ELR (cell line): ENCODE results near the gene VCAN.

Experiments used
- DNase-seq: peaks from one replicate; pipeline ENCODE4 v3.0.0-alpha.2; 2015; ENCODE audit warnings: low read depth

The VCAN gene

DNA sequence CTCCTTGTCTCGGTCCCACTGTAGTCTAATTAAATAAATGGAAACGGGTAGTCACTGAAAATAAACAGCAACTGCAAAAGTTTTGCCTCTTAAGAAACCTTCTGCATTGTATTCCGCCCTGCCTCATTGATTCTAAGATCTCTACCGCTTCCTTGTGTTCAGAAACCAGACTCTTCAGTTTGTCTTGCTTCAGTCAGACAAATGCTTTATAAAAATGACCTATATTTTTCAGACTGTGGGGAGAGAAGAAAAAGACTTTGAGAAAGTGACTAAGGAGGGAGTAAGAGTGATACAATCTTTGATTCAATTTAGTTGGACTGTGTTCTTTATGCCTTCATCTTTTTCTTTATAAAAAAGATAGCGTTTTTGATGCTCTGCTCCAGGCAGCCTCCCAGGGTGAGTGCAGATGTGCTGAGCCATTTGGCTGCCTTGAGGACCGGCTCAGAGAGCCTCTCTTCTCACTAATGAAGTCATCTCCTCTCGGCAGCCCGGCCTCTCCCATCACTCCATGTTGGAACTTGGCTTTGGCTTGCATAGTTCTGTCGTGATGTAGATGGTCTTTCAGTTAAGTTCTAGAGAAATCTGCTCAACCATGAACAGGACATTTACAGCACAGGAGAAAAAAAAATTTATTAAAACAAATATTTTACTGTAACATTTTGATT is 4.0 kb upstream of the VCAN start:
- DNase-seq, result peak; percentile 10

DNA sequence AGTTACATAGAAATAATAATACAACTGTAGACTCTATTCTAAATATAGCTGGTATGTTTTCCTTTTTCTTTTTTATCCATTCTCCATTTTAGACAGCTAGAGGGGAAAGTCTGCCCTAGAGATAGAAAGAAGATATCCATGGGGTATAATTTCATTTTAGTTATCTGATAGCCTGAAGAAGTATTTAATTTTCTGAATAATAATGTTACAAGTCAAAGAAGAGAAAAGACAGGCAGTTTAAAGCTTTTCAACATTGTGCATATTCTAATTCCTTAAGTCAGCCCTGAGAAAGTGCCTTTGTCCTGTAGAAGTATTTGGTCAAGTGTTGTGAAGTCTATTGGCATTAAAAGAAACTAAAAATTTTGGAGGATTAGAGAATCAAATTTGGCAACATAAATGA is 2.5 kb upstream of the VCAN start:
- DNase-seq, result no peak

DNA sequence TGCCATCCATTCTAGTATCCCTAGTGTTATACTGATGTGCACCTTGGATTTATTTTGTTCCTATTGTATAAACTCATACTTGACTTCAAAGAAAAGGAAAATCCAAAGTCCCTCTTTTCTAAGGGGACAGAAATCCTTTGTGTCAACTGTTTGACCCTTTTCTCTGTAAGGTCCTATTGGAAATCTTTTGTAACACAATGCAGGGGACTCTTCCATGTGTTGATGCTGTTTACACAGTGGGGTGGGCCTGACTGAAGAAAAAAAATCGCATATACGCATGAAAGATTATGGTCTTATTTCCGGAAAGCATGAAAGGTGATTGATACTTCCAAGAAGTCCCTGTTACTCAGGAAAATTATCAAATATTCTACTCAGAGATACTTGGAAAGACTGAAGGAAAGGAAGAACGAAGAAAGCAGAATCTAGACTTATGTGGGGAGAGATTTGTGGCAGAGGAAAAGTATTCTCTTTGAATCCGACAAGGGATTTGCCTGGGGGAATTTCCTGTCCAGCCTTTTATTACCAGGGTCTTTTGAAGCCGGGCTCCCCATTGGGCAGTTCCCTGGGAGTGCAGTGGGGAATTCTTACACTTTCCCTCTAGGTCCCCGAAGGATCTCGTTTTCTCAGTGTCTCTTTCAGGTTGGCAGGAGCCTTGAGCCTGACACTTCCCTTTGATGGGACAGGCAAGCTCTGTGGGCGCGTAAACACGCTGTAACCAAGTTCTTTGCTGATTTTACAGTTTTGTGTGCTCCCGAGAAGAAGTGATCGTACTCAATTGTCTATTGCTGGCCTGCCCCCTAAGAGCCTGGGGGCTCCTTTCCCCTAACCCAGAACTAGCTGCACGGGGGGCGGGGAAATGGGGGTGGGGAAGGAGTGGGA is 779 bp upstream of the VCAN start:
- DNase-seq, result peak; percentile 3

DNA sequence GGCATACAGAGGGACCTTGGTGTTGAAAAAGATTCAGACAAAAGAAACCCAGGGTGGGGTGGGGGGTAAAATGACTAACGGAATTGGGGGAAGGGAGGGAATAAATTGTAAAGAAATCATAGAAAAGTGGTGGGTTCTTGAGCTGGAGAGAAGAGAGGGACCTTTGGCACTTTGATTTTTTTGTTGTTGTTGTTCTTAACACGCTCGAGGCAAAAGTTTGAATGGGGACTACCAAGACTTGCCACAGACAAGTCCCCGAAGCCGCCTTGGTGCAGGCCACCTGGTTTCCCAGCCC is 616 bp downstream of the VCAN start:
- no peak for DNase-seq

DNA sequence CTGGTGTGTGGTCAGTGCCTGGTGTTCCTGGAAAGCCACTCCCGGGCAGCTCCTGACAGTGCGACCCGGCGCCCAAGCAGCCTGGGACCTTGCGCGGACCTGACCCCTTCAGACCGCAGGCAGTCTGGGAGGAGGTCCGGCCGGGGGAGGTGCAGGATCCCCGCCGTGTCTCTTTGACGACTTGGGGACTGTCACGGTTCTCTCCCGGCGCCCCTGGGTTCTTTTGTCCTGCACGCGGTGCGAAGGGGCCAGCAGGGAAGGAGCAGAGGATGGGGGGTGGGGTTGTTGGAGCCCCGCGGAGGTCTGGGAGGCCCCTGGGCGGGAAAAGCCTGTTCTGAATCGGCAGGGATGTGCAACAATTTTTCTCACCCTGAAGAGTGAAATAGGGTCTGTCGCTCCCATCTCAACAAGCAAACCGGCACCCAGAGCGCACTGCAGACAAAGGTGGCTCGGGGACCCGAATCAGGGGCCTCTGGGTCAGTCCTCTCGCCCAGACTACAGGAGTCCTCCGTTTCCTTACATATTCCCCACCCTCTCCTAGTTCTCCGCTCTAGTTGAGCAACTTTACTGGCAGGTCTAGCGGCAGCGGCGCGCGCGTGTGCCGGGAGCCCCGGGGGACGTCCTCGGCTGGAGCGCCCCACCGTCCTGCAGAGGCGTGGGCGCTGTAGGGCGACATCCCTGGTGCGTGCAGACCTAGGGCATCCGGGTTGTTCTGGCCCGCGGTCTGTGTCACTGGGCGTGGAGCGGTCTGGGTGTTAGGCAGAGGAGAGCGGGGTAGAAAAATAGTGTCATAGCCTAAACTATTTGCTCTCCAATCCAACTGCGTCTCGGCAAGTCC is 1.2 kb downstream of the VCAN start:
- peak; percentile 62 for DNase-seq

DNA sequence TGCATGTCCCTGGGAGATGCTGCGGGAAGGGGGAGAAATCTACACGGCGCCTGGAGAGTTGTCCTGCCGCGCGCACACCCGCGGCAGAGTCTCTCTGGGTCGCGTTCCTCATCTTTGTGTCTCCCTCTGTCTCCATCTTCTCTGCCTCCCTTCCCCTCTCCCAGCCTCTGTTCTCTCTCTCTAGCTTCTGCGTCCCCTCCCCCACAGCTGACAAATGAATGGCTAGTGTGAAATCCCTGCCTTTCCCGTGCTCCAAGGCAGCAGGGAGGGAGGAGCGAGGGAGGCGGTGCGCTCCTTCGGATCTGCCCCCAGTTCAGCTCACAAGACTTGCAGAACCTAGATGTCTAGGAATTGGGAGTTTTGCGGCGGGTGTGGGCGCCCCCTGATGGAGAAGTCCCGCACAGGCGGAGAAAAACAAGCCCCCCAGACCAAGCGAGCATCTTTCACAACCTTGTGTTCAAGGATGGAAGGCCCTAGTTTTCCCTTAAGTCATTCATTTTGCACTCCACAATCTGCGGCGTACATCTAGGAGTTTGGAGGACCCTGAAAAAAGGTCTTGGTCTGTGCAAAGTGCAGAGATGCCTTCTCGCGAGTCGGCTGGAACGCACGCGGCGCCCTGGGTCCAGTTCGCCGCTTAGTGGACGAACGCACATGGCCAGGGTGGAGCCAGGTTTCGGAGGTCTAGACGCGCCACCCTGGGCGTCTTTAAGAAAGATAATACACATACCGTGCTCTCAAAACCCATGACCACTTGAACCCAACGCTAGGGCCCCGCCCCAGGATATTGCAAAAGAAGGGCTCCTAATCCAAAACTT is 2.0 kb downstream of the VCAN start:
- peak; percentile 93 for DNase-seq

DNA sequence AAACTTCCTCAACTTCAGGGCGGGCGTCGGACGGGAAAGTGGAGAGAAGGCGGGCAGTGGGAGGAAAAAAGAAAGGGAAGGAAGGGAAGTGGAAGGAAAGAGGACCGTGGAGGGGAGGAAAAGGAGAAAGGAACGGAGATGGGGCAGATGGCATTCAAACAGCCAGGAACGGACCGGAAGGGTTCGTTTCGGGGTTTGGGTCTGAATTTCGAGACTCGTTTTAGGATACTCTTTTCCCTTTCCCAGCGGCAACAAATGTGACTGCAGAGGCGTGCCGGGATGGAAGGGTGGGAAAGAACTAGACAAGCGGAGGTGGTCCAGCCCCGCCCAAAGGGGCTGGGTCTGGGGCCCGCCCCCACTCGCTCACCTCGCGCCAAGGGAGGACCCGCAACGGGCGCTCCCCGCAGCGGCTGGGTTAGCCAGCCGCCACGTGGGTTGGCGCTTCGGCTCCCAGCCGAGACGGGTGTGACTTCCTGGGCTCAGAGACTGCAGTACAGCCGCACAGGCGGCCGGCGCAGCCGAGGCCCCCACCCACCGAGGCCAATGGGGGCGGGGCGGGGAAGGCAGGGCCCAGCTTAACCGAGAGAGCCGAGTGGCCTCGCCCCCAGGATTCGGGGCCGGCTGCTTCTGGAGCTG is 2.7 kb downstream of the VCAN start:
- DNase-seq, result peak; percentile 90

DNA sequence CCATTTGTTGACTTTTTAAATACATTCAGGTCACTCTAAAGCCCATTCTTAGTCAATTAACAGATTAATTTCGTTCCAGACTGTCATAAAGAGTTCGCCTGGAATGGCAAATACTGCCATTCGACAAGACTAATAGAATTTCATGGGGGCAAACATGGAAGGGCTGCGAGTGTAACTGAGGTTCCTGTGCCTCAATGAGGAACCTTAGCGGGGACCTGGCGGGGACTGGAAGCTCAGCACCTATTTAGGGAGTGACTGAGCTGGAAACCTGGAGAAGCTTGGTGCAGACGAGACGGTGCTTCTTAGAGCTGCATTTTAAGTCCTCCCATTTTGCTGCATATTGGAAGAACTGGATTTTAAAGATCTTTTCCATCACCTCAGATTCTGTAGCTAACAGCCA is 3.4 kb downstream of the VCAN start:
- DNase-seq, result peak; percentile 33

DNA sequence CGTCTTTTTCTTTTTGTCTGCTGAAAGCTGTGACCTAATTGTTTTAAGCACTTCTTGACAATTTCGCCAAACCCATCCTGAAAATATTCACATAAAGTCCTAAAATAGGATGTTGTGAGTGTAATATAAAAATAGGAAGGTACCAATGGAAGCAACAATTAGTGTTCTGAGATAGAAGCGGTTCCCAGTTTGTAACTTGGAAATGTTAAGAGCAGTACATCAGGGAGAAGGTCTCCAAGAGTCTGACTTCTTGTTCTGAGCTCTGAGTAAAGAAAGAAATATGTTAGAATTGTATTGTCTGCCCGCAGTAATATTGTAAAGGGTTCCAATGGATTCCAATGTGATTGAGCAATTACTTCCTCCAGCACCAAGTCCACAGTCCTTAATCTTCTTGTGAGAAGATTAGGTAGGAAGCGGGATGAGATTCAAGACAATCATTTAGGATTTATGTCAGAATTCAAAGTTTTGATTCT is 3.9 kb downstream of the VCAN start:
- peak; percentile 89 for DNase-seq

DNA sequence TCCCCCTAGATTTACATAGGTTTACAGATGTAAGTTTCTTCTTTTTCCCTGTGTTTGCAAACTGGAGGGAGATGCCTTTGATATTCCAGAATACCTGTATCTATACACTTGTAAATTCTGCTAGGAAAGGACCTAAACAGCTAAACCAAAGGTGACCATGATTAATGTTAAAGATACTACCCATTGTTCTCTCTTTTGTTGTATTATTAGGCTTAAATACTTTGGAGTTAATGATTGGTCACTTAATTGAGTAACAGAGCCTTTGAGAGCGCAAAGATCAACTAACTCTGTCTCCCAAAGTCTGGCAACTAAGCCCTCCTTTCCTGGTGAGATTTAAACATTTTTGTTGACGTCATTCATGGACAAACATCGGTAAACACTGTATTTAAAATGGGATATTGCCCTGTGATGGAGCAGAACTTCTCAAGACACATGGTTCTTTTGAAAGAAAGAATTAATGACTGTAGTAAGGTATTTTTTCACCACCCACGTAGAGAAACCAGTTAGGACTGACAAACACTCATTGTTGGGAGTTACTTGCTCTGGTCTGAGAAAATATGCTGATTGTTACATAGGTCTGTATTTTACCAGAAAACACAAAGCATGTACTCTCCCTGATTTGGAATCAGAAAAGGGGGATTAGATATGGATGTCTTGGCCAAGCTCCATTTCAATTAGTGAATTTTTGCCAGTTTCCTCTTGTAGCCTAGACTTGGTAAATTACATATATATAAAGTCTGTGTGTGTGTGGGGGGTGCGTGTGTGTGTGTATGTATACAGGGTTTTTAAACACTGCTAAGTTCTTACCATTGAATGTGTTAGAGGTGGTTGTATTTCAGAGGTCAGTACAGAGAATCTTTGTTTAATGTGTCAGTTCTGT is 4.6 kb downstream of the VCAN start:
- DNase-seq, result no peak

DNA sequence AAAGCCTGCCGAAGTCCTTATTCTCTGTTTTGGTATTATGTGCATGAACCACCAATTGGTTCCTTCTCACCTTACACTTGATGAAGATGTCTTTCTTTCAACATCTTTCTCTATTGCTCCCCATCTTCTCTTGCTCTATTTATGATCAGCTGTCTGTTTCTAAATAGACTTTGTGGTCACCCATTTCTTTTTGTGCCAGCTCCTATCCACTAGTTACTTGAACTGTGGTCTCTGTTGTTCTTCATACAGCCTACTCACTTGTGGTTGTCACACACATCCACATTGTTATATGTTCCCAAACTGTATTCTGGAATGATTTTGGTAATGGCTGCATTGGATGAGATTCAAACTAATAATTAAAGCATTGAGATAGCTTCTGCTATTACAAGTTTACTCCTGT is 11.4 kb downstream of the VCAN start:
- no peak for DNase-seq

DNA sequence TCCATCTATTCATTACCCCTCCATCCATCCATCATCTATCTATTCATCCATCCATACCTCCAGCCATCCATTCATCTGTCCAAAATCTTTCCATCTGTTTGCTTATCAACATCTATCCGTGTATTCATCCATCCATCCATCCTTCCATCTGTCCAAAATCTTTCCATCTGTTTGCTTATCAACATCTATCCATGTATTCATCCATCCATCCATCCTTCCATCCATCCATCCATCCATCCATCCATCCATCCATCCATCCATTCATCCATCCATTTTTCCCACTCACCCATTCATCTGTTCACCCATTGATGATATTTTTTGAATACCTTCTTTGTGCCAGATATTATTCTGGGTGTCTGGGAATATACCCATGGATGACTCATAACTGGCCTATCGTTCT is 12.8 kb downstream of the VCAN start:
- no peak for DNase-seq

DNA sequence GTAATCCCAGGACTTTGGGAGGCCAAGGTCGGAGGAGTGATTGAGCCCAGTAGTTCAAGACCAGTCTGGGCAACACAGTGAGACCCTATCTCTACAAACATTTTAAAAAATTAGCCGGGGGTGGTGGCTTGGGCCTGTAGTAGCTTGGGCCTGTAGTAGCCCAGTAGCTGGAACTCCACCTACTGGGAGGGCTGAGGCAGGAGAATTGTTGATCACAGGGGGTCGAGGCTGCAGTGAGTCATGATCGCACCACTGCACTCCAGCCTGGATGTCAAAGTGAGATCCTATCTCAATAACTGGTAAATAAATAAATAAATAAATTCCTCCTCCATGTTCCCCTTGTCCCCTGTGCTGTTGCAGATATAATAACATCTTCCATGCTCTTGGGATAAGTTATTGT is 14.3 kb downstream of the VCAN start:
- DNase-seq, result no peak

DNA sequence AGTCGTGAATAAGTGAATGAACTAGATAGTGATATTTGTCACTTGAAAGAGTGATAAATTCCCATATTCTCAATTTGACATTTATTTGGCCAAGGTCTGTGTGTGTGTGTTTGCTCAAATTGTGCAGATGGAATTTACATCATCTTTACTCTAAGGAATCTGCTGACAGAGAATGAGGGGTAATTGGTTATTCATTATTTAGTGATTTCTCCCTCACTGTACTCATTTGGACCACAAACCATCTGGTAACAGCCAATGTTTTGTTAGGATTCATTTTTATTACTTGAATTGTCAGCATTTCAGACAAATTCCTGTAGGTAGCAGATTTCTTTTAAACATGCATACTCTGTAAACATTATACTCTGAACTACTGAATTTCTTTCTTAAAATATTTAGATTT is 15.6 kb downstream of the VCAN start:
- no peak for DNase-seq

DNA sequence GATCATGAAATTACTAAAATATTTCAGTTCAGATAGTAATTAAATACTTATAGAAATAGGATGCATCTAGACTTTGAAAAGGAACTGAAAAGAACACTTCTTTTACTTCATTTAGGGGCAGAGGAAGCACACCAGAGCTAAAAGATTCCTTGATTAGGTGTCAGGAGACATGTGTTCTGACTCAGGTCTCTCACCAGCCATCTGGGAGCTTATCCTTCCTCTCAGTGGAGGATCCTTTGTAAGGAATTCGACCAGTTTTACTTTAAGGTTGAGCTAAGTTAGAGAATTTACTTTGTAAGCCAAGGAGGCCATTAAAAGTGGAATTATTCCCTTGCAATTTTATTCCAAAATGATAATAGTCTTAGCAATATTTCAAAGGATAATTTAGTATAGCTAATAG is 16.7 kb downstream of the VCAN start:
- DNase-seq, result peak; percentile 66

DNA sequence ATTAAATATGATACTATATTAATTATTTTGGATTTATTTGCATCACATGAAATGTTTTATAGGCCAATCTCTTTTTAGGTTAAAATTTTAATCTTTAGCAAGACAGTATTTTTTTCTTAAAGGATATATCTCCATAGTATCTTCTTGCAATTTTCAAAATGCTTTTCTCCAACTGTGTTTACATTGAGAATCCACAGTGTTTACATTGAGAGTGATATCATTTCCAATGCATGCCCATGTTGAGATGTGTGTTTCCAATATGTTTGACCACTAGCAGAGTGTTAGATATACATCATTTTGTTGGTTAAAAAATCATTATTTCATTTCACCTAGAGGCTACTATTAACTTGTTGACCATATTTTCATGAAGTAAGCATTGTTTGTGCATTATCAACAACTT is 17.3 kb downstream of the VCAN start:
- peak; percentile 76 for DNase-seq

DNA sequence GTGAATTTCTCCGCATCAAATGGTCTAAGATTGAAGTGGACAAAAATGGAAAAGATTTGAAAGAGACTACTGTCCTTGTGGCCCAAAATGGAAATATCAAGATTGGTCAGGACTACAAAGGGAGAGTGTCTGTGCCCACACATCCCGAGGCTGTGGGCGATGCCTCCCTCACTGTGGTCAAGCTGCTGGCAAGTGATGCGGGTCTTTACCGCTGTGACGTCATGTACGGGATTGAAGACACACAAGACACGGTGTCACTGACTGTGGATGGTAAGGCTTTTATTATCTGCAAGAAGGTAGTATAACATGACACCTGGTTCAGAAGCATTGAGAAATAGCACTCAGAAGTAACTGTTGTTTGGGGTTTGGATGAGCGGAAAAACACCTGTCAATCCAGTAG is 18.7 kb downstream of the VCAN start:
- no peak for DNase-seq

DNA sequence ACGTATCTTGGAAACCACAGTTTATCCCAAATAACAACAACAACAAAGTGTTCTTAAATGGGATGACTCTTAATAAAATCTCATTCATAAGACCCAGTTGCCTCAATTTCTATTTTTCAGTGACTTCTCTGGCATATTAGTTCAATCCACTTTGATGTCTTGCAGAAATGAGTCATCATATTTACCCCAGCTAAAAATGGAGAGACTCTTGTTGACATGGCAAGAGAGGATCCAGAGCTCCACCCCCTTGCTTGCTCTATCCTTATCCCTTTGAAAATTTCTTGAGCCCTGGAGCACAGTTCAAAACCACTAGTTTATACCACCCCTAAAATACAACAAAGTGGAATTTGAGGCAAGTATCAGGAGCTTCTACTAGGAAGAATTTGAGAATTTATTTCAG is 20.8 kb downstream of the VCAN start:
- DNase-seq, result no peak

DNA sequence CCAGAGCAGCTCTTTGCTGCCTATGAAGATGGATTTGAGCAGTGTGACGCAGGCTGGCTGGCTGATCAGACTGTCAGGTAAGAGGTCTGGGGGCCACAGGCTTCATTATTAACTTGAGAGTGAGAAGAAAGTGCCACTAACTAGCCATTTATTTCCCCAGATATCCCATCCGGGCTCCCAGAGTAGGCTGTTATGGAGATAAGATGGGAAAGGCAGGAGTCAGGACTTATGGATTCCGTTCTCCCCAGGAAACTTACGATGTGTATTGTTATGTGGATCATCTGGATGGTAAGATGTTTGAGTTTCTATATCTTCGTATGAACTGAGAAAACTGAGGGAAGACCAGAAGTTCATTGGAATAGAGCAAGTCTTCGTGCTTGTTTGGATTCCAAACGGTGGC is 22.1 kb downstream of the VCAN start:
- no peak for DNase-seq

DNA sequence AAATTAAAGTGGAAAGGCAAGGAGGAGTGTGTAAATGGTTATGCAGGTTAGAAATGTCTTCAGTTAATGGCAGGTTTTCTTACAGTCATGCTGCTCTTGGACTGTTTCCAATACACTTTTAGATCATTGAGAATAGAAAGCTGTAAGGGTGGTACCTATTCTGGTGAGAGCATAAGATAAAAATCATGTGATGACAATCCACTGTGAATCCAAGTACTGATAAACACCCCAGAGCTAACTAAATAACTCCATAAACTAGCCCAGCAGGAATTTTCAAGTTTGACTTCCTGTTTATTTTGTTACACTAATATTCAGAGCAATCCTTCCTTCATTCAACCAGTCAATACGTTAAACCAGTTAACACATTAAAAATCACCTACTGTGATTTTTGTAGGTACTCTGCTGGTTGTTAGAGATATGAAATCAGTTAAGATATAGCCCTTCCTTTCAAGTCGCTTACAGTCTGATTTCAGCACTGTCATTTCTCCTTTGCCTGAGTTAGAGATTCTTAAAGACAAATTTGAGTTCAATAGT is 22.6 kb downstream of the VCAN start:
- no peak for DNase-seq
